IPS DF 4.7 (cell line): ENCODE results near the gene ANKRD23.
"Not testable (repeated sequence)": the region's sequence is repeated elsewhere in the genome, so short reads cannot be mapped to it uniquely, and the experiment has no call there.

Experiments used
- DNase-seq: peaks from one replicate; pipeline ENCODE4 v3.0.0-alpha.2; 2013; ENCODE audit warnings: low spot score; ENCODE audit errors: extremely low read depth

ANKRD23 gene

DNA sequence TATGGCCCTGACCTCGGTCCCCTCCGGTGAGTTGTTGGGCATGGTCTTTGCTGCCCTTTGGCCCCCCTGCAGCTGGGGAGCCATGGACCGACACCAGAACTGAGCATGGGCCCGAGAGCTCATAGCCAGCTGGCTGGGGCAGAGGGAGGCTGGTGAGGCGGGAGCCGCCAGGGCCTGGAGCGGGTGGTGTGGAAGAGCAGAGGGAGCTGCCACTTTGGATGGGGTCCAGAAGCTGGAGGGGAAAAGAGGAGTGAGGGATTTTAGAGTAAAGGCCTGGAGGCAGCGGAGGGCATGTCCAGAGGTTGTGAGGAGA lies 44.2 kb downstream of the ANKRD23 start:
- DNase-seq: no peak

DNA sequence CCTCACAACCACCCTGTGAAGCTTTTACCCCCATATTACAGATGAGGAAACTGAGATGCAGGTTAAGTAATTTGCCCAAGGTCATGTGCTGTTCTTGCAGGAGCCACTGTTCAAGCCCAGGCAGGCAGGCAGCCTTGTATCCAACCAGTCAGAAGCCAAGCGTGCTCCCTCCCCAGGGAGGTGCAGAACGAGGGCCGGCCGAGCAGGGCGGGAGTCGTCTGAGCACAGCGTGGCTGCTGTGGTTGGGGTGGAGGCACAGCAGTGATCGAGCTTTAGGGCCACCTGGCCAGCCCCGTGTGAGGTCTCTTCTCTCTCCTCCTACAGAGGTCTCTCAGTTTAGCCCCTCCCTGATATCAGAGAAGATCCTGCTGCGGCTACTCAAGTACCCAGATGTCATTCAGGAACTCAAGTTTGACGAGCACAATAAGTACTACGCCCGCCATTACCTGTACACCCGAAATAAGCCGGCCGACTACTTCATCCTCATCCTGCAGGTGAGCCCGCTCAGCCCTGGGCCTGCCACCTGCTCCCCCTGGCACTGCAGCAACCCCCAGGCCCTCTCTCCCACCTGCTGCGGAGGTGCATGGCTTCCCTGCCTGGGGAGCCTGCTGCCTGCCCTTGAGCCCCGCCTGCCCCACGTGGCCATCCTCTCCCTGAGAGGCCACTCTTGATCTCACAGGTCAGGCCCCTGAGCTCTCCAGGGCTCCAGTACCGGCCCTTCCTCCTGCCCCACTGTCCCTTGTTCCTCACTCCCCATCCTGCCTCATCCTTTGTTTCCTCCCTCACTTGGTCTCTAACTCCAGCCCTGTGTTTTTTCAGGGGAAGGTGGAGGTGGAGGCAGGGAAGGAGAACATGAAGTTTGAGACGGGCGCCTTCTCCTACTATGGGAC lies 44.8 kb downstream of the ANKRD23 start:
- DNase-seq: no peak

DNA sequence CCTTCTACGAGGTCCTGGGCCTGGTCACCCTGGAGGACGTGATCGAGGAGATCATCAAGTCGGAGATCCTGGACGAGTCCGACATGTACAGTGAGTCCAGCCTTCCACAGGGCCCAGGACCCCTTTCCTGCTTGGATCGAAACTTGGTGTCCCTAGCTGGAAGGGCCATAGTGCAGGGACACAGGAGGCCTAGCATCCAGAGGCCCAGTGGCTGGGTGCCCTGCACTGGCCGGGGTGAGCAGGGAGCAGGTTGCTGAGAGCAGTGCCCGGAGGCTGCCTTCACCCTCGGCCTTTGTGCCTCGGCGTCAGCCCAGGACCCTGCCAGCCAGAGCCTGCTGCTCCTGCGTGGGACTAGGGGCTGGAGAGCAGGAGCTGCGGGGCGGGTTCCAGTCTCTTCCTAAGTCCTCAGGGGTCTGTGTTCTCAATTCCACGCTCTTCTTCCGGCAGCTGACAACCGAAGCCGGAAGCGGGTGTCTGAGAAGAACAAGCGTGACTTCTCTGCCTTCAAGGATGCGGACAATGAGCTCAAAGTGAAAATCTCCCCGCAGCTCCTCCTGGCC lies 46.7 kb downstream of the ANKRD23 start:
- no peak for DNase-seq

DNA sequence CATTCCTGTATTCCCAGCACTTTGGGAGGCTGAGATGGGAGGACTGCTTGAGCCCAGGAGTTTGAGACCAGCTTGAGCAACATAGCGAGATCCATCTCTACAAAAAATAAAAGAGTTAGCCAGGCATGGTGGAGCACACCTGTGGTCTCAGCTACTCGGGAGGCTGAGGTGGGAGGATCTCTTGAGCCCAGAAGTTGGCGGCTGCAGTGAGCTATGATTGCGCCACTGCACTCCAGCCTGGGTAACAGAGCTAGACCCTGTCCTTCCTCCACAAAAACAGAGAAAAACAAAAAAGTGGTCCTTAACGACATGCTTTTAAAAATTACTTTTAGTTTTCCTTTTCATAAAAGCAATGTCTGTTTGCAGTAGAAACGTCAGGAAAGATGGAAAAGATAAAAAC lies 47.3 kb downstream of the ANKRD23 start:
- DNase-seq: not testable (repeated sequence)

DNA sequence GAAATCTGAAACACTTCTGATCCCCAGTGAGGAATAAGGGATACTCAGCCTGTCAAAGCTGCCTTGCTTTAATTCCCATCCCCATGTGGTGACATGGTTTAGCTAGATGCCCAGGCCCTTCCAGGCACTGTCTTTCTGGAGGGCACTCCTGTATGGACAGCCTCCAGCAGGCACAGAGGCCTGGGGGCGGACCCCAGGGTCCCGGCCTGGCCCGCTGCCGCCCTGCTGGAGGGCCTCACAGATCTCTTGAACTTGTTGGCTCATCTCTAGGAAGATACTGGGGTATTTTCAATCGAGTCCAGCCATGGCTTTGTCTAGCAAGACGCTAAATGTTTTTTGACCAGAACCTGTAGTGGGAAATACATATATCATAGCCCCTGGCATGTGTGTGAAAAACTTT lies 48.7 kb downstream of the ANKRD23 start:
- no peak for DNase-seq

DNA sequence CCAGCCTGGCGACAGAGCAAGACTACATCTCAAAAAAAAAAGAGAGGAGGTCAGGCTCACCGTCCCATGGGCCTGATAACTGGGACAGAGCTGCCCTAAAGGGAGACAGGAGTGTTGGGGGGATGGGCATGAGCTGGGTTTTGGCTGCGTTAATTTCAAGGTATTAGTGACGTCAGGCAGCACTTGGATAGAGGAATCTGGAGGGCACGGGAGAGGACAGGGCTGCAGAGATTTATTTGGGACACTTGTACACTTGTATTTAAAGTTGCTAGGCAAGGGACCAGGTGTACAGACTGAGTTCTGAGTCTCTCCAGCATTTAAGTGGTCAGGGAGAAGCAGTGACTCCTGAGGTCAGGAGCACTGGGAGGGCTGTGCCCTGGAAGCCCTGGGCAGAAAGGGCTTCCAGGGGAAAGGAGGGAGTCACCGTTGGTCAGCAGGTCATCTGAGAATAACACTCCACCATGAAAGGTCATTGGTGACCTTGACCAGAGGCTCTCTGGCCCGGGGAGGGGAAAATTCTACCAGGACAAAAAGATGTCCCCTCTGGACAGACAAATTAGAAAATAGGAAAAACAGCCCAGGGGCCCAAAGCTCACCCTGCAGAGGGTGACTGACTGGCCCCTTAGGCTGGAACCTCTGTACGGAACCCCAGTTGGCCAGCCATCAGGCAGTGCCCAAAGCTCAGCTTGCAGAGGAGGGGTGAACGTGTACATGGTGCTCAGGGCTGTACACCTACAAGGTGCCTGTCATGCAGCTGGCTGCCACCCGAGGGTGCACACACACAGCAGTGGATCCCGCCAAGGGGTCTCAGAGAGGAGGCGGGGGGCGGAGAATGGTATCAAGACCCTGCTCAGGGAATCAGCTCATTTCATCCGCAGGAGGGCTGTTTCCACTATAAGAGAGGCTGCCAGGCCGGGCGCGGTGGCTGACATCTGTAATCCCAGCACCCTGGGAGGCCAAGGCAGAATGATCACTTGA lies 50.8 kb downstream of the ANKRD23 start:
- no peak for DNase-seq

DNA sequence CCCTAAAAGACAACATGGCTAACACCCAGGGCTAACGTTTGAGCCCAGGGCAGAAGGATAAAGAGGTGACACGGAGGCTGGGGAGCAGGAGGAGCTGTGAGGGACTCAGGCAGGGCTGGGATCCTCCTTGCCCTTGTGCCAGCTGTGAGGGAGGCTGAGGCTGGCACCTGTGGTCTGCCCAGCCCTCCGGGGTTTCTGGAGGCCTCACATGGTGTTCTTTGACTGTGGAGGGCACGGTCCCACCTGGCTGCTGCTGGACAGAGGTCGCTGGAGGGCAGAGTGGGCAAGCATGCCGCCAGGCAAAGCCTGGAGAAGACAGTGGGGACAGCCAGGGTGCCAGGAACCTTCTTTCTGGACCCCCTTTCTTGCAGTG lies 54.6 kb downstream of the ANKRD23 start:
- no peak for DNase-seq

DNA sequence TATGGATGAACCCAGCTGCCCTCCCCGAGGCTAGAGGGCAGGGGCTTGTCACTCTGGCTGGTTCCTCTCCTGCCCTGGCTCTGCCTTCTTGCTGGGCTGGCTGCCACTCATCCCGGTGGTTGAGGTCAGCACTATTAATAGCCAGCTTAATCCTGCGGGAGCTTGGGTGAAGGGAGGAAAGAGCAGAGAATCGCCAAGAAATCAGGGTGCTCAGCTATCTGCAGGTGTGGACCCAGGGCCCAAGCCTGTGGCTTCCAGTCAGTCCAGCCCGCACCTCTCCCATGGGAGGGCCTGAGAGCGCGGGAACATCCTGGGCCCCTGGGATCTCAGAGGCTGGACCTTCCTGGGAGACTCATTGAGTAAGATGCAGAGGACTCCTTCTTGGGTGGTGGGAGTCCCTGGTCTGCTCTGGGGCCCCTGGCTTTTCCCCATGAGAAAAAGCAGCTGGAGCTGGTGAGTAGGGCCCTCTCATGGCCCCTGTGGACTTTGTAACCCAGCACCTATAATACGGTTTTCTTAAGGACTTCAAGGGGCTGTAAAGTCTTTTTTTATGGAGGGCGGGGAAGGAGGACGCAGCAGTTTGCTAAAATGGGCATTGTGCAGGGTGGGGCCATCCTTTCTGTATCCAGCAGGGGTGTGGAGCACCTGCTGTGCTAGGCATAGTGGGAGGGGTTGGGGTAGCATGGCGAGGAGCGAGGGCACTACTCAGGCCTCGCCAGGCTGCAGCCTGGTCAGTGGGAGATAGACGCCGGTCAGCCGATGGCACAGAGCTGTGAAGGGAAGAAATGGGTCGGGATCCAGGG lies 55.2 kb downstream of the ANKRD23 start:
- no peak for DNase-seq
